Left ventricle myocardium inferior (tissue), 1 donor: ENCODE measurements around the gene NR6A1. TPM values are rescaled to one million over a fixed set of nuclear protein-coding genes. Genes with fewer than 3 reads are reported as not detected.

Experiments used
- DNase-seq: peaks from one replicate; pipeline ENCODE4 v3.0.0-alpha.2; 2020
- H3K27ac ChIP-seq: fragments of 200-600 bp; replicated peaks from 2 replicates; pipeline ENCODE4 v1.8.0; 2021
- H3K27me3 ChIP-seq: fragments of 200-600 bp; 2 replicates; pipeline ENCODE4 v1.8.0; 2021; ENCODE audit warnings: low read depth
- H3K36me3 ChIP-seq: fragments of 200-600 bp; 2 replicates; pipeline ENCODE4 v1.8.0; 2021
- H3K4me1 ChIP-seq: fragments of 200-600 bp; 2 replicates; pipeline ENCODE4 v1.8.0; 2021
- H3K4me3 ChIP-seq: fragments of 200-600 bp; 2 replicates; pipeline ENCODE4 v1.8.0; 2021; ENCODE audit warnings: mild to moderate bottlenecking, moderate library complexity
- H3K9me3 ChIP-seq: fragments of 200-600 bp; replicated peaks from 2 replicates; pipeline ENCODE4 v1.8.0; 2021
- intact Hi-C: fragments of 100-400 bp; cut with micrococcal nuclease; formaldehyde crosslinking; loops from one replicate; pipeline ENCODE4 v1.11.0; 2022
- total RNA-seq: library from RNA; stranded (reverse); fragmentation: NEBNext Ultra II Directional; extraction: Animal tissue kit (Norgen Biotek cat#: 25700); gene quantifications from one replicate; pipeline ENCODE4 v1.2.1, GENCODE V29; 2021
- TF ChIP-seq, protein P1 (sequence below): fragments of 200-600 bp; IDR thresholded peaks from 2 replicates; pipeline ENCODE4 v1.8.0; 2021; ENCODE audit warnings: antibody characterized with exemption, mild to moderate bottlenecking, borderline replicate concordance
- donor health status: DM: no; HTN: yes; CAD: no; lungs with severe emphysema.

Gene NR6A1
- total RNA-seq, 1 donor from 2014 or later = 1.0 TPM

DNA sequence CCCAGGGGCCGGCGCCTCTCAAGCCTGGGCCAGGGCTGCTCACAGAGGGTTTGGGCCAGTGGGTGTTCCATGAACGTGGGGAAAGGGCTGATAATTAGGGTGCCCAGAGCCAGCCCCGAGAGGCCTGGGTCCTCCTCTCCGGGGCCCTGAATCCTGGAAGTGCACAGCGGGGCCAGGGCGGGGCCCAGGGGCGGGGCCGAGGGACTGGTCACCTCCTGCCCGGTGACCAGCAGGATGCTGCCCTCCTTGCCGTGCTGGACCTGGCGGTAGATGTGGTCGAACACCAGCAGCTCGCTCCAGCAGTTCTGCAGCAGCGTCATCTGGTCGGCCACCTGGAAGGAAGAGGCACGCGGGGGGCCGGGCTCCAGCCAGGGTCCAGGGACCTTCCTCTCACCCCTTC is 278.3 kb downstream of the NR6A1 start:
- DNase-seq = no peak
- H3K27me3 ChIP-seq = peaks cover 72% of the 10 kb centered on the region

DNA sequence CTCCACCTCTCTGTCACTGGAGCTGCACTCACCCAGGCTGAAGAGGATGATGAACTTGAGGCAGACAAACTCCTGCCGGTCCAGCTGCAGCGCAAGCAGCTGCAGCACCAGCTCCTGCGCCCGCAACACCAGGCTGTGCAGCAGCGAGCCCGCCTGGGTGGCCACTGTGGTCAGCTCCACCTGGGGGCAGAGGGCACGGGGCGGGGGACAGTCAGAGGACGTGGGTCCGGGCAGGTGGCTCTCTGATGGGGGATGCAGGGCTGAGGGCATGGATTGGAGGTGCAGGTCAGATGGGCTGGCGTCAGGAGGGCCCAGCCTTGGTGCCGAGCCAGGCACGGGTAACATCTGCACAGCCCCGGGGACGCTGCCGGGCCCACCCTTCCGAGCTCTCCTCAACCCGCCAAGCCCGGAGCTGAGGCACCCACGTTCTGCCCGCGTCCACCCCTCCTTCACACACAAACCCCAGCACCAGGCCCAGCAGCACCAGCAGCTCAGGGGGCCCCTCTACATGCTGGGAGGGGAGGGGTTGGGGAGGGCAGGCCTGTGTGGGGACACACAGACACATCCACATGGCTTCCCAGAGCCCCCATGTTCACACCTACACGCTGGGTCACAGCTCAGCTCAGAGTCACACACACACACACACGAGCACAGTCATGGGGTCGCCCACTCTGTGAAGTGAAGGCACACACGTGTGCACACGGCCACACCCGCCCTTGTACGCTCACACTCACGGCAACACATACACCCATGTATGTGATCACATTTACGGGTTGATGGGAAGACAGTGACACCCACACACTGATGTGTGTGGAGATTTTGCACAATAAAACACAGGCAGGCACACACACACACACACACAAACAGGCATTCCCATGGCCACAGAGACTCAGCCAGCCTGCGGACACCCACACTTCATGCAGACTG is 279.8 kb downstream of the NR6A1 start:
- Histone ChIP-seq H3K9me3 (no peaks in the 10 kb centered on the region), H3K4me1 (no peaks in the 10 kb centered on the region), H3K27me3 (peaks cover 83% of the 10 kb centered on the region), H3K27ac (no peak overlapping the region), H3K4me3 (no peak overlapping the region), H3K36me3 (no peaks in the 10 kb centered on the region)
- DNase-seq = no peak
- intact Hi-C loops = no loop called here
- TF ChIP-seq, protein P1, sequence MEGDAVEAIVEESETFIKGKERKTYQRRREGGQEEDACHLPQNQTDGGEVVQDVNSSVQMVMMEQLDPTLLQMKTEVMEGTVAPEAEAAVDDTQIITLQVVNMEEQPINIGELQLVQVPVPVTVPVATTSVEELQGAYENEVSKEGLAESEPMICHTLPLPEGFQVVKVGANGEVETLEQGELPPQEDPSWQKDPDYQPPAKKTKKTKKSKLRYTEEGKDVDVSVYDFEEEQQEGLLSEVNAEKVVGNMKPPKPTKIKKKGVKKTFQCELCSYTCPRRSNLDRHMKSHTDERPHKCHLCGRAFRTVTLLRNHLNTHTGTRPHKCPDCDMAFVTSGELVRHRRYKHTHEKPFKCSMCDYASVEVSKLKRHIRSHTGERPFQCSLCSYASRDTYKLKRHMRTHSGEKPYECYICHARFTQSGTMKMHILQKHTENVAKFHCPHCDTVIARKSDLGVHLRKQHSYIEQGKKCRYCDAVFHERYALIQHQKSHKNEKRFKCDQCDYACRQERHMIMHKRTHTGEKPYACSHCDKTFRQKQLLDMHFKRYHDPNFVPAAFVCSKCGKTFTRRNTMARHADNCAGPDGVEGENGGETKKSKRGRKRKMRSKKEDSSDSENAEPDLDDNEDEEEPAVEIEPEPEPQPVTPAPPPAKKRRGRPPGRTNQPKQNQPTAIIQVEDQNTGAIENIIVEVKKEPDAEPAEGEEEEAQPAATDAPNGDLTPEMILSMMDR = no peak

More for the DNA sequence above, 278.3 kb downstream of the NR6A1 start:
- Histone ChIP-seq H3K36me3 (no peaks in the 10 kb centered on the region), H3K27ac (no peak overlapping the region), H3K4me3 (no peak overlapping the region), H3K9me3 (no peaks in the 10 kb centered on the region), H3K4me1 (no peaks in the 10 kb centered on the region)
- TF ChIP-seq, protein P1 = no peak
- intact Hi-C loops = no loop called here

DNA sequence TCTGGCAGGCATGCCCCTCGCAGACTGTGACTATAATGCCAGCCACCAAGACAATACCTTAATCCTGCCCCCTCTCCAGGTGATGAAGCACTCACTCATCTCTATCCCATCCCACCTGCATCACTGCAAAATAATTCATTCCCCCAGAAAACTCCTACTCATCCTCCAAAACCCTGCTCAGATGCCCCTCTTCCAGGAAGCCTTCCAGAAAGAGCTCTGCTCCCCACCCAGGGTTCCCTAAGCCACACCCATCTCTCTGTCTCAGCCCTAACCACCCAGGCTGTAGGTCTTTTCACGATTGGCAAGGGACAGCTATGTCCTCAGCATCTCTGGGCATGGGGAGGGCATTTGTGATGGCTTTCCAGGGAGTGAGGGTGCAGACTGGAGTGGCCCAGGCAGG is 281.1 kb downstream of the NR6A1 start:
- no peaks in the 10 kb centered on the region for H3K36me3 ChIP-seq
- no peaks in the 10 kb centered on the region for H3K4me1 ChIP-seq
- intact Hi-C loops = no loop called here
- TF ChIP-seq, protein P1 = no peak
- H3K9me3 ChIP-seq = no peaks in the 10 kb centered on the region
- no peak for DNase-seq
- peaks cover 85% of the 10 kb centered on the region for H3K27me3 ChIP-seq
- H3K27ac ChIP-seq = no peak overlapping the region
- H3K4me3 ChIP-seq = no peak overlapping the region

DNA sequence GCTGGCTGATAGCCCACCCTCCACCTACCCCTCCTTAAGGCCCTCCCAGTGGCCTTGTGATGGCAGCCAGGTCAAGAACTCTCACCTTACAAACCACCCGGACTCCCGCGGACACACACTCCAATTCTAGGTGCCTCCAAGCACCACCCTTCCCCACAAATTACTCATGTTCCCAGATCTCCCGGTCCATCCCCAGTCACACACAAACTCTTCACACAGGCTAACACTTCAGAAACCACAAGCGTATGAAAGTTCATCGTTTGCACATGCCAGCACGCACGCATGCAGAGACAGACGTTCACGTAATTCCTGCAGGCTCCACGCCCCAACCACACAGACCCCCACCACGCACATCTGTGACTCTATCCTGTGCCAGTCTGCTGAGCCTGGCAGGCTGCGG is 281.9 kb downstream of the NR6A1 start:
- peaks cover 88% of the 10 kb centered on the region for H3K27me3 ChIP-seq
- TF ChIP-seq, protein P1 = no peak
- intact Hi-C loops = no loop called here
- no peaks in the 10 kb centered on the region for H3K36me3 ChIP-seq
- H3K4me3 ChIP-seq = no peak overlapping the region
- no peaks in the 10 kb centered on the region for H3K4me1 ChIP-seq
- DNase-seq = no peak
- no peaks in the 10 kb centered on the region for H3K9me3 ChIP-seq
- no peak overlapping the region for H3K27ac ChIP-seq

DNA sequence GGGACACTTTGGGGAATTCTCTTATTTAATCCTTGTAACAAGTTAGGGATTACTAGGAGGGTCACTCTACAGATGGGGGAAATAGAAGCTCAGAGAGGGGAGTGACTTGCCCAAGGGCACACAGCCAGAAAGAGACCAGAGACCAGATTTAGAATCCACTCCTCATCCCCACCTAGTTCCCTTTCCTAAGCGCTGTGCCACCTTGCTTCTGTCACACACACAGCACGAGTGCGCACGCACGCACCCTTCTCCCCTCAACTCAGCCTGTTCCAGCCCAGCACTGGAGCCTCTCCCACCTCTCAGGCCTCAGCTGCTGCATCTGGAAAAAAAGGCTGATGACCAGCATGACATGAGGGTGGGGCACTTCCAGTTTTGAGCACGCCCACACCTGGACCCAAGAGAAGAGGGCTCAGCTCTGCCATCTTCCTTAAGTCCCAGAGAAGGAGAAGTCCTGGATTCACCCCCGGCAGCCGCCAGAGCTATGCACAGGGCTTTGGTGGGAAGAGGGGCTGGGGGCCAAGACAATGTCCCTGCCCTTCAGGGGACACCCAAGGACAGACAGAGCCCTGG is 282.4 kb downstream of the NR6A1 start:
- DNase-seq = no peak
- intact Hi-C loops = no loop called here
- TF ChIP-seq, protein P1 = no peak
- no peaks in the 10 kb centered on the region for H3K36me3 ChIP-seq
- H3K9me3 ChIP-seq = no peaks in the 10 kb centered on the region
- no peak overlapping the region for H3K4me3 ChIP-seq
- no peaks in the 10 kb centered on the region for H3K4me1 ChIP-seq
- no peak overlapping the region for H3K27ac ChIP-seq
- peaks cover 93% of the 10 kb centered on the region for H3K27me3 ChIP-seq
